Dedifferentiated amniotic fluid mesenchymal stem cell (primary cell): ENCODE results near the gene TM9SF4.
"Not testable (repeated sequence)": the region's sequence is repeated elsewhere in the genome, so short reads cannot be mapped to it uniquely, and the experiment has no call there.

ENCODE experiments used
- DNase-seq: peaks from one replicate; pipeline ENCODE4 v3.0.0-alpha.2; 2016; ENCODE audit errors: extremely low spot score

TM9SF4 gene

DNA sequence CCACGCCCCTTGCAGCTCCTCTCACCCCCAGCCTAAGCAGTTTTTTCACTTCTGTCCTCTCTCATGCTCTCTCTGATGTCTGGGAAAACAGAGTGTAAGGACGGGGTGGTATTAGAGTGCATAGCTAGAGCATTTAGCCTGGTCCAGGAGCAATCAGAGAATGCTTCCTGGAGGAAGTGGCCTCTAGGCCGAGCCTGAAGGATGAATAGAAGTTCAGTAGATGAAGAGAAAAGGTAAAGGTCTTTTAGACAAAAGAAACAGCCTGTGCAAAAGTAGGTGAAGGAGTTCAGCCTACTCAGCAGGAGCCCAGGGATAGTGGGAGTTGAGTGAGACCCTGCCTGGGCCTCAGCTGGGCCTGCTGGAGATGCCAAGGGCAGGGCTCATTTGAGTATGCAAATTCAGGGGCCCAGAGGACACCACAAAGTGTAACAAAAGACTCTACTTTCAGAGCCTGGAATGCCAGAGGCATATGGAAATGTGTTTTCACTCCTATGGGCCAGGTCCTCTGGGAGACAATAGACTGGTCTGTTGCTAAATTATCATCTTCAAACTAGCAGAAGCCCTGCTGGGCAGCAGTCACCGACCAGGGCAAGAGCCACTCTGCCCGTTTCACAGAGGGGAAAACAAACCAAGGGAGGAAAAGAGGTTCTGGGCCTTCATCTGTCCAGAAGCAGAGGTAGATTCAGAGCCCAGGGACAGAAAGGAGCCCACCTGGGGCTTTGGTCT, 19.7 kb upstream of the TM9SF4 start:
- no peak for DNase-seq

DNA sequence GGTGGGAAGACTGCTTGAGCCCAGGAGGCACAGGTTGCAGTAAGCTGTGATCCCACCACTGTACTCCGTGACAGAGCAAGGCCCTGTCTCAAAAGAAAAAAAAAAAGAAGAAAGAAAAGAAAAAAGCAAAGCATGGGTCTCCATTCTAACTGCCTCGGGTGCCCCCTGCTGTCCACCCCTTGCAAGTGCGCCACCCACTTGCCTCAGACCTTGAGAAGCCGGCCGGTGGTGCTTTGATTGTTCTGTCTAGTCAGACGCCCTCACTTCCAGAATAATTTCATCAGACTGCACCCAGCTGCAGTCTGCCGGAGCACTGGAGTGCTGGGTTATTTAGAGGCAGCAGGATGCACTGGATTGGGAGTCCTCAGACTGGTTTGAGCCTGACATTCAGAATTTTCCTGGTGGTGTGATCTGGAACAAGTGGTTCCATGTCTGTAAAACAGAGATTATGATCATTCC, 17.6 kb upstream of the TM9SF4 start:
- DNase-seq: peak; percentile 67

DNA sequence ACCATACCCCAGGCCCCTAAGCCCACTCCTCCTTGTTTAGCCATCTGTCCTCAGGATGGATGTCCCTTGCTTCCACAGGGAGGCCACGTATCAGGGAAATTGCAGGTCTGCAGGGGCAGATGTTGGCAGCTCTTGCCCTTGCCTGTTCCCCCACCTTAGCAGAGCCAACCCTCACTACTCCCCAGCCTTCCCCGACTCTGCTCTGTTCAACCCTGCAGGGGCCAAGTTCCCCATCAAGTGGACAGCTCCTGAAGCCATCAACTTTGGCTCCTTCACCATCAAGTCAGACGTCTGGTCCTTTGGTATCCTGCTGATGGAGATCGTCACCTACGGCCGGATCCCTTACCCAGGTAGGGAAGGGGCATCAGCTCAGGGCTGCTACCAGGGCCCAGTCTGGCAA, 10.7 kb upstream of the TM9SF4 start:
- DNase-seq: no peak

DNA sequence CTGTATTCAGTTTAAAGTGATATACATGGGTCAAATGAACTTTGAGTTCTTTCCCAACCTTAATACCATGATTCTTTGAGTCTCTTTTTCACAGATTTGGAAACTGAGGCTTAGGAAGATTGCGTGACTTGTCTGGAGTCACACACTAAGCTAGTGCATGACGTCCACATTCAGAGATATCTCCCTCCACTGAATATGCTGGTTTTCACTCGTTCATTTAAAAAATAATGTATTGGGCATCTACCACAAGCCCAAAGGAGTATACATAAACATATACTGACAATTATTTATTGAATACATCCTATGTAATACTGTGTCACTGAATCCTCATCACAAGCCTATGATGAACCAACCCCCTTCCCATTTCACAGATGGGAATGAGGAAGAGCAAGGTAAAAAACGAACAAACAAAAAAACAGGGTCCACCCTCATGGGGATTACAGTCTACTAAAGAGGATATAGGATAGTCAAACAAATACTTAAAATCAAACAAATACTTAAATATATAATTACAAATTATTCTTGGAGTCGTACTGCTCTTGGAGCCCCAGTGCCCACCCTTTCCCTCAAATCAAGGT, 611 bp upstream of the TM9SF4 start:
- DNase-seq: no peak

DNA sequence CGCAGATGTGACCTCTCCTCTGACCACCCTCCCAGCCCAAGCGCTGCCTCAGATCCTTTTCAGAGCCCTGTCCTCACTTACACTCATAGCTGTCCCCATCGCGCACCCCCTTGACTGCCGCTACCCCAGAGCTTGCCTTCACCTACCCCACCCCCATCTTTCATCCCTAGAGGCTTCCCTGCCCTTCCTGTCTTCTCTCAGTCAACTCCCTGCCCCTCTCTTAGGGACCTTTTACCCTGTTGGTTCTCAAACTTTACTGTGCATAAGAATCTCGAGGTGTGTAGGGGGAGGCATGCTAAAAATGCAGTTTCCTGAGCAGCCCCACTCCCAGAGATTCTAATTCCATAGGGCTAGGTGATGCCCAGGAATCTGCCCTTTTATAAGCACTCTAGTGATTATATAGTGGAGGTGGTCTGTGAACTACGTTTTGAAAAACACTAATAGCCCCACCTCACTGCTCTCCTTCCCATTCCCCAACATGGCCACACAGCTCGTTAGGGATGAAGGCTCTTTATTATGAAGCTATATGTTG, 725 bp downstream of the TM9SF4 start:
- DNase-seq: no peak

DNA sequence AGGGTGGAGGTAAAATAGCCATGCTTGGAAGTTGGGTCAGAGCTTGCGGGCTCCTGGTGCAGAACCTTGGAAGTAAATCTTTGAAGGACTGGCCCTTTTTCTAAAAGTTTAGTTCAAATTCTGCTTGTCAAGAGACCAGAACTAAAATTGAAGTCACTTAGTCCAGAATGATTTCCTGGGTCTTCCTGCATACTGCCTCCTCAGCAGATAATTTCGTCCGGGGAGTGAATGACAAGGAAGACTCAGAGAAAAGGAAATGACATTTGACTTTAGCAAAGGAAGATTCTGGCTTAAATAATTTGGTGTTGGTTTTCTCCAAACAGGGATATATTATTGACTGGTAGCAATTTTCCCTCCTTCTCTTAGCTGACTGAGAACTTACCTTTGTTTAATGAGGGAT, 1.2 kb downstream of the TM9SF4 start:
- no peak for DNase-seq

DNA sequence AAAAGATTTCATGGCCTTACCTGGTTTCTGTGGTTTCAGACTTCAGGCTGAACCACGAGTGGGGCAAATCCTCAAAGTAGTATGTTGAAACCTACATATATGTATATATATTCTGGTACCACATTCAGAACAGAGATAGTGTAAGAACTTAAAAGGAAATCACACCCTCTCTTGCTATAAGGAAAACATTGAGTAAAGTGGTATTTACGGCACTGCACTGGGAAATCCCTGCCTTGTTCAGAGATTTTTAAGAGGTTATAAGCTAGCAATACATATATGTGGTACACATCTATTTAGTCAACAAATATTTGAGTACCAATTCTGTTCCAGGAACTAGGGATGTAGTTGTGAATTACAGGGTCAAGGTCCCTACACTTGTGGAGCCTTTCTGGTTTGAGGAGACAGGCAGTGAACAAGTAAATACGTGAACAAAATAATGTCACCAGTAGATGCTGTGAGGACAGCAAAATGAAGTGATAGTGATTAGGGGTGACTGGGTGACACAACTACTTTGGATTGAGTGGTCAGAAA, 1.7 kb downstream of the TM9SF4 start:
- DNase-seq: no peak

DNA sequence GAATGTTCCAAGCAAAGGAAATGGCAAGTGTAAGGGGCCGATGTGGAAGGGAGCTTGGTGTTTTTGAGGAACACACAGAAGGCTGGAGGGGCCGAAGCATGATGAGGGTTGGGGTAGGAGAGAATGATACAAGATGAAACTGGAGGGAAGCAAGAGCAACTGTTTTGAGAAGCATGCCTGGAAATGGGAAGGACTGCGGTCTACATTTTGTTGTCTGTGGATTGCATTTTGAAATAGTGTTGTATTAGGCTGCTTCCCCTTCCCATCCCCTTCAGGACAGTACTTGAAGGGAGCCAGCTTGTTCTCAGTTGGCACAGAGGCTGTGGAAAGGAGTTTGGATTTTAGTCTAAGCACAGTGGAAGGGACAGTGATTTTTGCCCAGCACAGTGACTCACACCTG, 2.2 kb downstream of the TM9SF4 start:
- no peak for DNase-seq

DNA sequence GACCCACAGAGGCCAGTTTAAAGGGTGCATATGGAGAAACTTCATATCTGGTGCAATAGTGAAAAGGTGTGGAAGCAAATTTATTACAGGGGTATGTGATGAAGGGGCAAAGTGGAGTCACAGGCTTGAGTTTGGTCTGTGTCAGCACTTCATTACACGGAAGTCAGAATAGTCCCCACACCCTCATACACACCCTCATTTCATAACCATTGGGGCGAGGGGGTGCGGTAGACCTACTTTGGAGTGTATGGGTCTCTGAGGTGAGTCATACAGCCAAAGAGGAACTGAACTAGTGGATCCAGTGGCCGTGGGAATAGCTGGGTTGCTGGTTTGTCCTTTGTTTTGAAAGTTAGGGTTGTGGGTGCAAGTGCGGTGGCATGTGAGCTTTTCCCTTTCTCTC, 3.3 kb downstream of the TM9SF4 start:
- no peak for DNase-seq

DNA sequence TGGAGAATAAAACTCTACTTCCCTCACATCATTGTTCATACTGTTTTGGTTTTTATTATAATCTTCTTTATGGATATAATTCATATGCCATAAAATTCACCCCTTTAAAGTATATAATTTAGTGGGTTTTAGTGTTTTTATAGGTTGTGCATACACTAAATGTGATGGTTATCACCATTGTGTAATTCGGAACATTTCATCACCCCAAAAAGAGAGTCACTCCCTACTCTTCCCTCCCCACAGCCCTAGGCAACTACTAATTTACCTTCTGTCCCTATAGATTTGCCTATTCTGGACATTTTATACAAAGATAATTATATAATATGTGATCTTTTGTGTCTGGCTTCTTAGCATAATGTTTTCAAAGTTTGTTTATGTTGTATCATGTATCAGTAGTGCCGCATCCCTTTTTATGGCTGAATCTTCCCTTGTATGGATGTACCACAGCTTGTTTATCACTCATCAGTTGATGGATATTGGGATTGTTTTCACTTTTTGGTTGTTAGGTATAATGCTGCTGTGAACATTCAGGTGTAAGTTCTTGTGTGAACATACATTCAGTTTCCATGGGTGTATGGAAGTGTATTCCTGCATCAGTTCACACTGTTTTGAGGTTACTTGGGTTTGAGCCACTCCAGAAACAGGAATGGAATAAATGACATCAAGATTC, 4.2 kb downstream of the TM9SF4 start:
- DNase-seq: no peak

DNA sequence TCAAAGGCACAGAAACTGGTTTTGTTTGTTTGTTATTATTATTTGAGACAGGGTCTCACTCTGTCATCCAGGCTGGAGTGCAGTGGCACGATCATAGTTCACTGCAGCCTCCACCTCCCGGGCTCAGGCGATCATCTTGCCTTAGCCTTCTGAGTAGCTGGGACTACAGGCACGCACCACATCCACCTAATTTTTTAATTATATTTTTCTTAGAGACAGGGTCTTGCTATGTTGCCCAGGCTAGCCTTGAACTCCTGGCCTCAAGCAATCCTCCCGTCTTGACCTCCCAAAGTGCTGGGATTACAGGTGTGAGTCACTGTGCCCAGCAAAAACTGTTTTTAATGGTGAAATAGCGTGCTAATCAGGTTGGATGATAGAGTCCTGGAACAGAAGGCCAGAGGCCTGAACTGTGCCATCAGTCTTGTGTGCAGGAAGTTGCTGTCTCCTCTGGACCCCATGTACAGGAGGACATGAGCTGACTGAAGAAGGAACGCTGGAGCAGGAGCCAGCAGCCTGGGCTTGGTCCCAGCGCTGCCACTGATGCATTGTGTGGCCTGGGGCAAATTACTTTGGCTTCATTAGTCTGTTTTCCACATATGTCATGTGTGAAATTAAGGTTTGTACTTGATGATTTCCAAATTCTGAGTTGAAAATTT, 4.9 kb downstream of the TM9SF4 start:
- DNase-seq: no peak

DNA sequence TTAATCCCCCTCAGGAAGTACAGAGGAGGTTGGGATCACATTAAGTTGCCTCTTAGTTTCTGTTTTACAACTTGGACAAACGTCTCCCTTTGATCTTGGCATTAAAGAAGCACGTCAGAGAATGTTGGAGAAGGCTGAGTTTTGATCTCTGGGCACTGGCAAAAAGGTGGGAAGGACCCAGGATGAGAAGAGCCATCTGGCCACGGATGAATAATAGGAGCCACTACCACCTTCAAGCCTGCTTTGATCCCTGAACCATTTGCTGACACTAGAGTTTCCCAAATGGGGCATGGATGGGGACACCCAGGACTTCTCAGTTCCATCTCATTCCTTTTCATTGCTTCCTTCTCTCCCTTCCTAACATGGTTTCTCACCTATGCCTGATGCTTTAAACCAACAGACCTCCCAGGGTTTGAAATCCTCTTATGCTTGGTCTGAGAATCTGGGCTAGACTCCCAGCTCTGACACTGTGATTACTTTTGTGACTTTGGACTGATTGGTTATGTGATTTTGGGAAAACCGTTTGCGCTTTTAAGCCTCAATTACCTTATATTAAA, 5.8 kb downstream of the TM9SF4 start:
- DNase-seq: no peak

DNA sequence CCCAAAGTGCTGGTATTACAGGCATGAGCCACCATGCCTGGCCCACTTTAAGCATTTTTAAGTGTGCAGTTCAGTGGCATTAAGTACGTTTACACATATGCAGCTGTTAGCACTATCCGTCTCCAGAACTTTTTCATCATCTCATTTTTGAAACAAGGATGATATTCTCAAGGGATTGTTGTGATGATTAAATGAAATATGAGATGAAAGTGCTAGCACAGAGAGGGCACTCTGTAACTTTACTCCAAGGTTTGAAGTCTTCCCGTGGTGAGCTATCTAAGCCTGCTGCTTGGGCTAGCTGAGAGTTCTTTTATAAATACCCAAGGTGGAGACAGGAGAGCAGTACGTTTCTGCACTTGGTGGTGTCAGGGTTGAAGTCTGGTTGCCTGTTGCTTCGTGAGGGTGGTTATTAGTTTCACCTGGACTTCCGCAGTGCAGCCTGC, 6.6 kb downstream of the TM9SF4 start:
- no peak for DNase-seq

DNA sequence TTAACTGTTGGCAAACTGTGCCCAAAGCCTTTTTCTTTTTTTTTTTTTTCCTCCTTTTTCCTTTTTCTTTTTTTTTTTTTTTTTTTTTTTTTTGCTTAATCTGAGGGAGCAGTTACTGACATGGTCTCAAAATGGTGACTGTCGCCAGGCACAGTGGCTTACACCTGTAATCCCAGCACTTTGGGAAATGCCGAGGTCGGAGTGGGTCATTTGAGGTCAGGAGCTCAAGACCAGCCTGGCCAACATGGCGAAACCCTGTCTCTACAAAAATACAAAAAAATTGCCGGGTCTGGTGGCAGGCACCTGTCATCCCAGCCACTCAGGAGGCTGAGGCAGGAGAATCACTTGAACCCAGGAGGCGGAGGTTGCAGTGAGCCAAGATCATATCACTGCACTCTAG, 7.3 kb downstream of the TM9SF4 start:
- DNase-seq: not testable (repeated sequence)

DNA sequence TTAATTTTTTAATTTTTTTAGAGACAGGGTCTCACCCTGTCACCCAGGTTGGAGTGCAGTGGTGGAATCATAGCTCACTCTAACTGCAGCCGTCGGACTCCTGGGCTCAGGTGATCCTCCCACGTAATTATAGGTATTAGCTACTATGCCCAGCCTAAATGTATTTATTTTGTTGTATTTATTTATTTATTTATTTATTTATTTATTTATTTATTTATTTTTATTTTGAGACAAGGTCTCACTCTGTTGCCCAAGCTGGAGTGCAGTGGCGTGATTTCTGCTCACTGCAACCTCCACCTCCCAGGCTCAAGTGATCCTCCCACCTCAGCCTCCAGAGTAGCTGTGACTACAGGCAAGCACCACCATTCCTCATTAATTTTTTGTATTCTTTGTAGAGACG, 8.9 kb downstream of the TM9SF4 start:
- not testable (repeated sequence) for DNase-seq

DNA sequence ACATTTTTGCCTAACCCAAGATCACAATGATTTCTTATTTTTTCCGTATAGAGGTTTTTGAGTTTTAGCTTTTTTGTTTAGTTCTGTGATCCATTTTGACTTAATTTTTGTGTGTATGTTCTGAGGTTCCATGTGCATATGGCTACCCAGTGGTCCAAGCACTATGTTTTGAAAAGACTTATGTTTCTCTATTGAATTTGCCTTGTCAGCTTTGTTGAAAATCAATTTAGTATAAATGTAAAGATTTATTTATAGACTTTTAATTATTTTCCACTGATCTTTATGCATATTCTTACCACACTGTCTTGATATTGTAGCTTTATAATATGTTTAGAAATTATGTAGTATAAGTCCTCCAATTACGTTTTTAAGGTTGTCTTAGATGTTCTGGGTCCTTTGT, 10.2 kb downstream of the TM9SF4 start:
- no peak for DNase-seq

DNA sequence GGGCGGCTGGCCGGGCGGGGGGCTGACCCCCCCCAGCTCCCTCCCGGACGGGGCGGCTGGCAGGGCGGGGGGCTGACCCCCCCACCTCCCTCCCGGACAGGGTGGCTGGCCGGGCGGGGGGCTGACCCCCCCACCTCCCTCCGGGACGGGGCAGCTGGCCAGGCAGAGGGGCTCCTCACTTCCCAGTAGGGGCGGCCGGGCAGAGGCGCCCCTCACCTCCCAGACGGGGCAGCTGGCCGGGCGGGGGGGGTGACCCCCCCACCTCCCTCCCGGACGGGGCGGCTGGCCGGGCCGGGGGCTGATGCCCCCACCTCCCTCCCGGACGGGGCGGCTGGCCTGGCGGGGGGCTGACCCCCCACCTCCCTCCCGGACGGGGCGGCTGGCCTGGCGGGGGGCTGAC, 12.4 kb downstream of the TM9SF4 start:
- not testable (repeated sequence) for DNase-seq

DNA sequence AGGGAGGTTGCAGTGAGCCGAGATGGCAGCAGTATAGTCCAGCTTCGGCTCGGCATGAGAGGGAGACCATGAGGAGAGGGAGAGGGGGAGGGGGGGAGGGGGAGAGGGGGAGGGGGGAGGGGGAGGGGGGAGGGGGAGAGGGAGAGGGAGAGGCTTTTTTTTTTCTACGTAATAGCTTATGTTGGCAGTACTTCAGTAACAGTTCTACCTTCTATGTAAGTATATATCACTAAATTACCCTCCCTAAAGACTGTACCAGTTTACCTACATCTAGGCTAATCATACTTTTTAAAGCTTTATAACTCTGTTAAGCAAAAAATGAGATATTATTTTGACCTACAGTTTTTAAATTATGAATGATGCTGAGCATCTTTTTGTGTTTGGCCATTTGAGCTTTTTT, 13.6 kb downstream of the TM9SF4 start:
- DNase-seq: no peak

DNA sequence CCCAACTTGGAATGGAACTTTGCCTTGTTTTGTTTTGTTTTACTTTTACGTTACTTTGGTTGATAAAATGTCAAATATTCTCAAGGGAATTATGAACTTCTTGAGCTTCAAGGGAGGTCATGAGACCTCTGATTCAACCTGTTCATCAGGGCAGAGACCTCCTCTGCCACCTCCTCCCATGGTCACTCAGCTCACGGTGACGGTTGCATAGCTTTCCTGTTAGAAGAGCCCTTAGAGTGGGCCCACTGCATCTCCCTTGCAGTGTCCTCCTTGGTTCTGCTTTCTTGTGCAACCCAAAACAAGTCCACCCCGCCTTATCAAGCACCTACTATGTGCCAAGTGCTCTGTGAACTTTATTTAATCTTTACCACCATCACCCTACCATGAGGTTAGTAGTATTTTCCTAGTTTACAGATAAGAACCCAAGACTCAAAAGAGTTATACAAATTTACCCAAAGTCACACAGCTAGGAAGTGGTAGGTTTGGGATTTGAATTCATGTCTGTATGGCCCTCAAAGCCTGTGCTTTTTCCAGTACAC, 15.5 kb downstream of the TM9SF4 start:
- no peak for DNase-seq

DNA sequence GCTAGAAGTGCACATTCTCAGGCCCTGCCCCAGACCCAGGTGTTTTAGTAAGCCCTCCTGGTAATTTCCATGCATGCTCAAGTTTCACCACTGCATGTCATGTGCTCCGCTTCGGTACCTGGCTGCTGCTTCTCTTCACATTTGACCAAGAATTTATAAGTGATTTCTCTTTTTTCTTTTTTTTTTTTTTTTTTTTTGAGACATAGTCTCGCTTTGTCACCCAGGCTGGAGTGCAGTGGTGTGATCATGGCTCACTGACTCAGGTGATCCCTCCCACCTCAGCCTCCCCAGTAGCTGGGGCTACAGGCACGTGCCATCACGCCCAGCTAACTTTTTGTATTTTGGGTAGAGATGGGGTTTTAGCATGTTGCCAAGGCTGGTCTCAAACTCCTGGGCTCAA, 16.0 kb downstream of the TM9SF4 start:
- DNase-seq: no peak

DNA sequence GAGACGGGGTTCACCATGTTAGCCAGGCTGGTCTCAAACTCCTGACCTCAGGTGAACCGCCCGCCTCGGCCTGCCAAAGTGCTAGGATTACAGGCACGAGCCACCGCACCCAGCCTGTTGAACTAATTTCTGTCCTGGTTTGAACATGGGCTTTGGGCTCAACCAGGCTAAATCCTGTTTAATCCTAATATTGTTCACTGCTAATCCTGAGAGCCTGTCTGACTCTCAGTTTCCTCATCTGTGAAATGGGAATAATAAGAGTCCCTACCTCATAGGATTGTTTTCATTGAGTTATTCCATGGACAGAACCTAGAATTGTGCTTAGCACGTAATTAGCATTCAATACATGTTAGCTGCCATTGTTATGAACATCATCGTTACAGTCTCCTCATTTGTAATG, 17.4 kb downstream of the TM9SF4 start:
- no peak for DNase-seq

DNA sequence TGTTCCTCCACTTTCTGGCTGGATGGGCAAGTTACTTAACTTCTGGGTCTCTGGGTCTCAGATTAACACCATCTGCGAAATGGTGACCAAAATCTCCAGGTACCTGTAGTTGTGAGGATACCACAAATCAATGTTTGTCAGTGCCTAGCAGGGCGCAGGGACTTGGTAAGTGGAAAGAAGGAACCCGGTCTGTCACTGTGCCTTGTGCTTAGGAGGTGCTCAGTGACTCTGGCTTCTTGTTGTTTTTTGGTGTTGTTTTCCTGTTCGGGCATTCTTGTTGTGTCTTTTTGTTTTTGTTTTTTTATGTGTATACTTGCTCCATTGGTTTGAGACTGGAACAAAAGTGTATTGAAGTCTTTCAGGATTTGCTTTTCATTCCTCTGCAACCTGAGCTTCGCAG, 17.8 kb downstream of the TM9SF4 start:
- DNase-seq: no peak
